Right lobe of liver (tissue), 4 donors: ENCODE results near the gene CPTP.

Experiments used
- POLR2A ChIP-seq: fragments of 450-650 bp; IDR thresholded peaks from one replicate; pipeline ENCODE4 v1.6.1; 2017; ENCODE audit warnings: antibody characterized with exemption, mild to moderate bottlenecking
- TF ChIP-seq, protein P1 (sequence below), 4 donors: fragments of 200-600 bp in 3 of 4; fragments of 450-650 bp in 1 of 4; IDR thresholded peaks; one replicate each; pipeline versions ENCODE4 v1.5.1 to v1.8.0; 2016 to 2022; ENCODE audit warnings: antibody characterized with exemption in 4 of 4, mild to moderate bottlenecking in 2 of 4
- donor health status: DM: no; HTN: no; CAD: no.
- donor health status: DM: no; HTN: no; CAD: no.
- donor health status: DM: no; HTN: yes; CAD: no.

DNA sequence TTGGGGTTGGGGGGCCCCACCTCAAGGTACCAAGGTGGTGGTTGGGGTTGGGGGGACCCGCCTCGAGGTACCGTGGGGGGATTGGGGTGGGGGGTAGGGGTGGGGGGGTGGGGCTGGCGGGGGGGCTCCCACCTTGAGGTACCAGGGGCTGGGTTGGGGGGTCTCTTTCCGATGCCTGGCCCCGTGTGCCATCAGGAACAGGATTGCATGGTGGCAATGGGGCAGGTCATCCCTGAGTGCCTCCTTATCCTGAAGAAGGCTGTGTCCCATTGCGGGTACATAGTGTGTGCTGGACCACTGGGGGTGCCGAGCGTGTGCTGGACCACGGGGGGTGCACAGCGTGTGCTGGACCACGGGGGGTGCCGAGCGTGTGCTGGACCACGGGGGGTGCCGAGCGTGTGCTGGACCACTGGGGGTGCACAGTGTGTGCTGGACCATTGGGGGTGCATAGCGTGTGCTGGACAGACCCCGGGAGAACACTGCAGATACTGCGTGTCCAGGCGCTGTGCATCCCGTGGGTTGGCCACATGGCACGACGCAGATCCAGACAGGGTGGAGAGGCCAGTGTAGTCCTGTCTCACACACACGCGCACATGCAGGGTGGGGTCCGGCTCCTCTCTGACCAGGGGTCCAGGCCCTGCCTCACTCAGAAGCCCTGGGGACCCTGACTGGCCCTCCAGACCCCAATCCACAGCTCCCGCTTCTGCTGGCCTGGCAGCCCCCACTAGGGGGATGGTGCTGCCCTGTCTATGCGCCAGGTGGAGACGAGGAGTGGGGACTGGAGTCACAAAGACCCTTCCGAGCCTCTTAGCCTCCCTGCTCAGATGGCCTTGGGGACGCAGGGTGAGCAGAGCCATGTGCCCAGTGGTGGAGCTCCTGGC lies 40.1 kb upstream of the CPTP start:
- TF ChIP-seq, protein P1, sequence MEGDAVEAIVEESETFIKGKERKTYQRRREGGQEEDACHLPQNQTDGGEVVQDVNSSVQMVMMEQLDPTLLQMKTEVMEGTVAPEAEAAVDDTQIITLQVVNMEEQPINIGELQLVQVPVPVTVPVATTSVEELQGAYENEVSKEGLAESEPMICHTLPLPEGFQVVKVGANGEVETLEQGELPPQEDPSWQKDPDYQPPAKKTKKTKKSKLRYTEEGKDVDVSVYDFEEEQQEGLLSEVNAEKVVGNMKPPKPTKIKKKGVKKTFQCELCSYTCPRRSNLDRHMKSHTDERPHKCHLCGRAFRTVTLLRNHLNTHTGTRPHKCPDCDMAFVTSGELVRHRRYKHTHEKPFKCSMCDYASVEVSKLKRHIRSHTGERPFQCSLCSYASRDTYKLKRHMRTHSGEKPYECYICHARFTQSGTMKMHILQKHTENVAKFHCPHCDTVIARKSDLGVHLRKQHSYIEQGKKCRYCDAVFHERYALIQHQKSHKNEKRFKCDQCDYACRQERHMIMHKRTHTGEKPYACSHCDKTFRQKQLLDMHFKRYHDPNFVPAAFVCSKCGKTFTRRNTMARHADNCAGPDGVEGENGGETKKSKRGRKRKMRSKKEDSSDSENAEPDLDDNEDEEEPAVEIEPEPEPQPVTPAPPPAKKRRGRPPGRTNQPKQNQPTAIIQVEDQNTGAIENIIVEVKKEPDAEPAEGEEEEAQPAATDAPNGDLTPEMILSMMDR (IDR thresholded peaks at IDR 0.05), result no peak
- no peak for TF ChIP-seq POLR2A
